IPS DF 6.9 (cell line): ENCODE data around the gene PPP1R16B.
"Not testable (repeated sequence)": the region's sequence is repeated elsewhere in the genome, so short reads cannot be mapped to it uniquely, and the experiment has no call there.

Source experiments
- DNase-seq: peaks from one replicate; pipeline ENCODE4 v3.0.0-alpha.2; 2013; ENCODE audit warnings: low read depth, low spot score
- H3K27ac ChIP-seq: one replicate; pipeline ENCODE4 v1.5.1; 2013; ENCODE audit warnings: low read length, control low read depth
- H3K27me3 ChIP-seq: 2 replicates; pipeline ENCODE4 v1.6.1; 2013; ENCODE audit warnings: mild to moderate bottlenecking, low read length; ENCODE audit not compliant: control insufficient read depth, insufficient read depth
- H3K36me3 ChIP-seq: 2 replicates; pipeline ENCODE4 v1.6.1; 2013; ENCODE audit warnings: low read length; ENCODE audit not compliant: control insufficient read depth, insufficient read depth
- H3K4me1 ChIP-seq: 2 replicates; pipeline ENCODE4 v1.6.1; 2013; ENCODE audit warnings: low read length; ENCODE audit not compliant: control insufficient read depth, insufficient read depth
- H3K4me3 ChIP-seq: 2 replicates; pipeline ENCODE4 v1.5.1; 2013; ENCODE audit warnings: mild to moderate bottlenecking, low read length
- H3K9me3 ChIP-seq: 2 replicates; pipeline ENCODE4 v1.6.1; 2013; ENCODE audit warnings: low read length, inconsistent platforms; ENCODE audit not compliant: control insufficient read depth, insufficient read depth
- WGBS: extraction: QIAGEN DNeasy Blood & Tissue Kit; methylation state at CpG from one replicate; pipeline ENCODE4 v1.1.7; 2013; ENCODE audit warnings: mixed read lengths, missing lambda C conversion rate; ENCODE audit not compliant: insufficient read length, insufficient coverage; 5-methylcytosine and 5-hydroxymethylcytosine counted together

The PPP1R16B gene

DNA sequence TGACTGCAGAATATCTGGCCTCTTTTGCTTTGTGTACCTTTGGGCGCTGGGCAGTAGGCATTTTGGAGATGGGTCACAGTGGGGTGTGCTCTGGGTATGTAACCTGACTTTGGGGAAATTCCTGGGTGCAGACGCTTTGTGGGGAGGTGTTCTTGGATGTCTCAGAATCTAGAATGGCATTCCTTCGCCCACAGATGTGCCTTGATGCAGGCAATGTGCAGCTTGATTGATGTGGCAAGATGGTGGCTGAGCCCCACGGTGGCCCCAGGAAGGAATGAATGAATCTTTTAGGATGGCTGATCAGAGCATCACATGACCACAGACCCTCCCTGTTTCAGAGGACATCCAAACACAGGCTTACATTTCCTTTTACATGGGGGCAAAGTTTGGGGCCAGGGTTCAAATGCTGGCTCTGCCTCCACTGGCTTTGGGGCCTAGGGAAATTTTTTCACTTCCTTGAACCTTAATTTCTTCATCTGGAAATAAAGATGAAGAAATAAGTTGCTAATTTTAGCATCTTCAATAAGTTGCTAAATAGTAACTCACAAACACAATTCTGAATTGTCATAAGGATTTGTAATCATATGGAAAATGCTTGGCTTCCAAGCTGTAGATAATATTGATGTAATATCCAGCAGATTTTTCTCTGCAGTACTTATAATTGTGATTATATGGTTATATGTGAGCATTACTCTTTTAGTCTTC lies 5.6 kb downstream of the PPP1R16B start:
- Histone ChIP-seq H3K4me3 (no peak overlapping the region), H3K4me1 (no peaks in the 10 kb centered on the region), H3K9me3 (no peaks in the 10 kb centered on the region), H3K27me3 (no peaks in the 10 kb centered on the region), H3K36me3 (no peaks in the 10 kb centered on the region), H3K27ac (no peak overlapping the region)
- WGBS = no CpG with 5 or more reads among the region's 4 CpGs
- no peak for DNase-seq

DNA sequence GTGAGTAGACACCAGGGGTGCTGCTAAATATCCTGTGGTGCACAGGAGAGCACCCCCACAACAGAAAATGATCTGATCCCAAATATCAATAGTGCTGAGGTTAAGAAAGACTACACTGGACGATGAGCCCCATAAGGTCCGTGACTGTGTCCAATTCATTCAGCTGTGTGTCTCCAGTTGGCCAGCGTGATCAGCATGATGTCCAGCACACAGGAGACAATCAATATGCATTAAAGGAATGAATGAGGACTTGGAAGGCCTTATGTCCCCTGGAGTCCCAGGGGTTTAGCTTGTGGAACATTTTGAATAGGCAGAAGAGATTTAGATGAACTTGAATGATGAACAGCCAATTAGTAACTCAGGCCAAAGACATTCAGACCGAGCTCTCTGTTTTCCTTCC lies 6.3 kb downstream of the PPP1R16B start:
- no peak for DNase-seq
- no peaks in the 10 kb centered on the region for H3K4me1 ChIP-seq
- WGBS = no CpG with 5 or more reads among the region's 4 CpGs
- no peaks in the 10 kb centered on the region for H3K27me3 ChIP-seq
- H3K9me3 ChIP-seq = no peaks in the 10 kb centered on the region
- no peaks in the 10 kb centered on the region for H3K36me3 ChIP-seq
- no peak overlapping the region for H3K4me3 ChIP-seq
- no peak overlapping the region for H3K27ac ChIP-seq

DNA sequence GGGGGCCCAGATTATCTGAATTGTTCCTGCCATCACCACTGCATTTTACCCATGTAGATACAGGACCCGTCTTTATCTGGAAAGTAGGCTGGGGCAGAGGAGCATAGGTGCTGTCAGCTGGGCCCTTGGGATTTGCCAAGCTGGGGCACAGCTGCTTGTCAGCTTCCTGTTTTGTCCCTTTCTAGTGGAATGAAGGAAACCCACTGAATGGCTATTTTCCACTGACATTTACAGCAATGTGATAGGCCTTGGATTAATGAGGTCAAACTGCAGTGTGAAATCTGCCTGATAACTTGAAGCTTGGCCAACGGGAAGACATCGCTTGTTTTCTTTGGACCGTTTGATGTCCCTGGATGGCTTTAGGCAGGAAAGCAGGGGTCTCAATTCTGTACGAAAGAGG lies 6.7 kb downstream of the PPP1R16B start:
- WGBS = no CpG with 5 or more reads among the region's 5 CpGs

DNA sequence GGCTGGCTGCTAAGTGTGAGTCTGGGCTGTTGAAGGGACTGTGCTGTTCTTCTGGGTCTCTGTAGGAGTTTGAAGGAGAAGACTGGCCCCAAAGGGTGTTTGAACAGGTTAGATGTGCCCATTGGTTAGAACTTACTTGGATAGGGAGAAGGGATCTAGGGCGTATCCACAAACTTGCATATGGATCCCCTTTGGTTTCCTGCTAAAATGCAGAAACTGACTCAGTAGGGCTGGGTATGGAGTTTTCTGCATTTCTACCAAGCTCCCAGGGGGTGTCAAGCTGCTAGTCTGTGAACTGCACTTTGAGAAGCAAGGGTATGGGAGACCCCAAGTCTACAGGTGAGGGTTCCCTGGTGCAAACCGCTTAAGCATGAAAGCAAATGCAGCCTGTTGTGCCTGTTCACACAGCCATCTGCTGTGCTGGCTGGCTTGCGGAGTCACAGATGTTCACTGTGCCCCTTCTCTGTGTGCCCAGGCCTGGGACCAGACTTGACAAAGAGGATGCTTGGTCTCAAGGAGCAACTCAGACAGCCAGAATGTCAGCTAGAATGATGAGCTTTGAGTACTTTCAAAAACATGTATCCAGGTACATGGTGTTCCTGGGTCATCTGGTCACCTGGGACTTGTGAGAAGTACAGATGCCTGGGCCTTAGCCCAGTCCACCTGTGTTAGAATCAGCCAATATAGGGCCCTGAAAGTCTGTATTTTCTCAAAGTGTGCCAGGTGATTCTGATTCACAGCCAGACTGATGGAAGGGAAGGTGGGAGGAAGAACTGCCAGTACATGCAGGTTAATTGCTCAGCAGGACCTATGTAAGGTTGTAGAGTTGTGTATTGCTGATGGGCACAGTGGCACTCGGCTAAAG lies 7.4 kb downstream of the PPP1R16B start:
- H3K9me3 ChIP-seq = no peaks in the 10 kb centered on the region
- no peak for DNase-seq
- no peaks in the 10 kb centered on the region for H3K36me3 ChIP-seq
- H3K4me1 ChIP-seq = no peaks in the 10 kb centered on the region
- H3K27me3 ChIP-seq = no peaks in the 10 kb centered on the region
- no peak overlapping the region for H3K4me3 ChIP-seq
- no CpG with 5 or more reads among the region's 4 CpGs for WGBS
- H3K27ac ChIP-seq = no peak overlapping the region

More for the DNA sequence above, 6.7 kb downstream of the PPP1R16B start:
- Histone ChIP-seq H3K27me3 (no peaks in the 10 kb centered on the region), H3K4me1 (no peaks in the 10 kb centered on the region), H3K4me3 (no peak overlapping the region), H3K27ac (no peak overlapping the region), H3K9me3 (no peaks in the 10 kb centered on the region), H3K36me3 (no peaks in the 10 kb centered on the region)
- no peak for DNase-seq

DNA sequence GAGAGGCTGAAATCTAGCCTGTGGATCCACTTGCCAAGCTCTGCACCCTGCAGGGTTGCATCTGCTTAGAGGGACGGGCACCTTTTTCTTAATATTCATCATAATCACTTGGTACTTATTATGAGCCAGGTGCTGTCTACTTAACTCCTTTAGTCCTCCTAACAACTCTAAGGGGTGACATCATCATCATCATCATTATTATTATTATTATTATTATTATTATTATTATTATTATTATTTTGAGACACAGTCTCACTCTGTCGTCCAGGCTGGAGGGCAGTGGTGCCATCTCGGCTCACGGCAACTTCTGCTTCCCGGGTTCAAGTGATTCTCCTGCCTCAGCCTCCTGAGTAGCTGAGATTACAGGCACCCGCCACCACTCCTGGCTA lies 8.1 kb downstream of the PPP1R16B start:
- H3K4me1 ChIP-seq = not testable (repeated sequence)

DNA sequence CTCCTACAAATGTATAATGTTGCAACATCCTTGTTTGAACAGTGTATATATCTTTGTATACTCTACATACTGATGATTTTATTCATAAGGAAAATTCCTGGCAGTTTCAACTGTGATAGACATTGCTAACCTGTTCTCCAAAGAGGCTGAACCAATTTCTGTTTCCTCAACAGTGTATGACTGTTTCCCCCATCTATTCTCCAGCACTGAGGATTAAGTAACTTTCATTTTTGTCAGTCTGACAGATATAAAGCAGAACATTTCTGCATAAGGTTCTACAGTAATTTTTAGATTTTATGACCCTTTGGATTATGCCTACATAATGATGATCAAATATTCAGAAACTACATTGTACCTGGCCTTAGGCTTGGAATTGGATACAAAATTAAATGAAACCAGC lies 9.9 kb downstream of the PPP1R16B start:
- Histone ChIP-seq H3K36me3 (no peaks in the 10 kb centered on the region), H3K4me3 (no peak overlapping the region), H3K27ac (no peak overlapping the region), H3K4me1 (0 out of 2 replicates have a peak, but pooled peaks cover 3% of the 10 kb centered on the region), H3K9me3 (no peaks in the 10 kb centered on the region), H3K27me3 (no peaks in the 10 kb centered on the region)
- DNase-seq = no peak

More for the DNA sequence above, 8.1 kb downstream of the PPP1R16B start:
- DNase-seq, H3K9me3 ChIP-seq, H3K27me3 ChIP-seq, H3K27ac ChIP-seq, H3K36me3 ChIP-seq, H3K4me3 ChIP-seq: not testable (repeated sequence)
- no CpG with 5 or more reads among the region's 6 CpGs for WGBS

DNA sequence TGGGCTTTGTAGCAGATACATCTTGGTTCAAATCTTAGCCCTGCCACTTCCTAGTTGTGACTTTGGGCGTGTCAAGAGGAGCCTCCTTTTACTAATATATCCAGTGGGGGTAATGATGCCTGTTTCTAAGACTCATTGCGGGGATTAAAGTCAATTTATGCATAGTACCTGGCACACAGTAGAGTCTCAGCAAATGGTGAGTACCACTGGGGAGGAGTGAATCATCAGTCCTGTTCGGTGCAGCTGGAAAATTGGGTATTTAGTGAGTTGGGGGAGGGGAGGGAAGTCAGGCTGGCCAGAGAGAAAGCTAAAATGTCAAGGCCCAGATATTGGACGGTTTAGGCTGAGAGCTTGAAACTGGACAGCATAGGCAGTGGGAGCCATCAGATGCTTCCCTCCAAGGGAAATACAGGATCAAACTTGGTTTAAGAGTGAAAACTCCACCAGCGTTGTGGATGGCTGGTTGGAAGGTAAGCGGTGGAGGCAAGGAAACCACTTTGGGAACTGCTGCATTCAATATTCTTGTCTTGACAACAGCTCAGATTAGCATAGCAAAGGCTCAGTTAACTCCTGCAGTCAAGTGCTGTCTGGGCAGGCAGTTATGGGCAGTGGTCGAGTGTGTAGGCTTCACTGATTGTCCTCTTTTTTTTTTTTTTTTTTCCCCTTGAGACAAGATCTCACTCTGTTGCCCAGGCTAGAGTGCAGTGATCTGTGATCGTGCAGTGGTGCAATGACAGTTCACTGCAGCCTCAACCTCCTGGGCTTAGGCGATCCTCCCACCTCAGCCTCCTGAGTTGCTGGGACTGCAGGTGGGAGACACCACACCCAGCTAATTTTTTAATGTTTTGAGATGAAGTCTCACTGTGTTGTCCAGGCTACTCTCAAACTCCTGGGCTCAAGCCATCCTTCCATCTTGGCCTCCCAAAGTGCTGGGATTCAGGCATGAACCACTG lies 12.9 kb downstream of the PPP1R16B start:
- H3K4me3 ChIP-seq = no peak overlapping the region
- no peaks in the 10 kb centered on the region for H3K9me3 ChIP-seq
- no peak overlapping the region for H3K27ac ChIP-seq
- 0 out of 2 replicates have a peak, but pooled peaks cover 3% of the 10 kb centered on the region for H3K4me1 ChIP-seq
- H3K36me3 ChIP-seq = no peaks in the 10 kb centered on the region
- DNase-seq = no peak
- no CpG with 5 or more reads among the region's 9 CpGs for WGBS
- no peaks in the 10 kb centered on the region for H3K27me3 ChIP-seq

DNA sequence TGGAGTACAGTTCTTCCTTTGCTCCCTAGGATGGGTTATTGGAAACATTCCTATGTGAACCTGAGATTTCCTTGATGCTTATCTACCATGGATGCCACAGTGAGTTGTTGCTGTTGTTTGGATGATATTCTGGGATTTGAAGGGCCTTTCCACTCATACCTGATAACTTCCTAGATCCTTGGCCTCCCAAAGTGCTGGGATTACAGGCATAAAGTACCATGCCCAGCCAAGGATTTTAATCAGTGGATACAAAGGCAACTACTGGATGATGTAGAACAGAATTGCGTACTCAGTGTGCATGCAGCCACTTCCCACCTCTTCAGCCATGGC lies 20.0 kb downstream of the PPP1R16B start:
- no peak overlapping the region for H3K4me3 ChIP-seq

DNA sequence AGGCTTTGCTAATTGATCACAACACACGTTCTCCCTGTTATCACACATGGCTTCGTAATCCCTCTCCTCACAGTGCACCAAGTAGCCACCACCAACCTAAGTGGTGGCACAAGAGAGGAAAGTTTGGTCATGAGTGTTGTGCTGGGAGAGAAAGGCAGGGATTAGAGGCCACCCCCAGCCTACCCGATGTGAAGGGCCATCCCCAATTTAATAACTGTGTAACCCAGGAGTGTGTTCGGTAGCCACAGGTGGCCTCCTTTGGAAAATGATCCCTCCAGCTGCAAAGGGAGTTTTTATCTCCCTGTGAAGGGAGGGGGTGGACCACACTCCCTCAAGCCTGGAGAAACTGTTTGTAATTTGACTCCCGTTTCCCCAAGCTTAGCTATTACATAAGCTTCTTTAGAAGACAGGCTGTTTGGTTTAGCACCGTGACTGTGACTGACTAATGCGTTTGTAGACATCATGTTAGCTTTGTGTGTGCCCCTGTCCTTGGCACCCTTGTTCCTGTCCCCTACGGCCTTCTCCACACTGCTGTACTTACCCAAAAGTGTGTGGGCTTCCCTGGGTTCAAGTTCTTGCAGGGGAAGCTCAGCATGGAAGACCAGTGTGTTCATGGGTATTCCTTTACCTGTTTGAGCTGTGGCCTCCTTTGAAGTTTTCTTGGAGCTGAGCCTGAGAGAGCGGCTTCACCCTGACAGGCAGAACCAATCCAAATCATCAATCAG lies 20.6 kb downstream of the PPP1R16B start:
- peaks cover 12% of the 10 kb centered on the region; the same call in 1 of the 2 replicates for H3K4me1 ChIP-seq
- no peaks in the 10 kb centered on the region for H3K36me3 ChIP-seq
- DNase-seq = no peak
- H3K27me3 ChIP-seq = no peaks in the 10 kb centered on the region
- no peaks in the 10 kb centered on the region for H3K9me3 ChIP-seq
- WGBS = no CpG with 5 or more reads among the region's 9 CpGs
- no peak overlapping the region for H3K4me3 ChIP-seq
- H3K27ac ChIP-seq = no peak overlapping the region

More for the DNA sequence above, 20.0 kb downstream of the PPP1R16B start:
- H3K27me3 ChIP-seq = no peaks in the 10 kb centered on the region
- H3K36me3 ChIP-seq = no peaks in the 10 kb centered on the region
- no peak overlapping the region for H3K27ac ChIP-seq
- H3K9me3 ChIP-seq = no peaks in the 10 kb centered on the region
- no peak for DNase-seq
- no CpG with 5 or more reads among the region's 1 CpG for WGBS
- peaks cover 12% of the 10 kb centered on the region; the same call in 1 of the 2 replicates for H3K4me1 ChIP-seq
